KMS-11 (cell line): ENCODE measurements around the gene KLHL35.

Experiments used
- H2AFZ ChIP-seq: fragments of 200-600 bp; sonication (generic); 2 replicates; pipeline ENCODE4 v1.6.1; 2016; ENCODE audit warnings: antibody characterized with exemption, mixed run types, low read depth
- H3K27ac ChIP-seq: fragments of 200-600 bp; sonication (generic); 2 replicates; pipeline ENCODE4 v1.6.1; 2016; ENCODE audit warnings: mild to moderate bottlenecking, mixed run types
- H3K27me3 ChIP-seq: fragments of 200-600 bp; sonication (generic); 2 replicates; pipeline ENCODE4 v1.6.1; 2017; ENCODE audit warnings: mild to moderate bottlenecking, low read depth, mixed run types, moderate library complexity; ENCODE audit not compliant: insufficient read depth
- H3K36me3 ChIP-seq: fragments of 200-600 bp; sonication (generic); 2 replicates; pipeline ENCODE4 v1.6.1; 2017; ENCODE audit warnings: mild to moderate bottlenecking, mixed run types; ENCODE audit not compliant: insufficient read depth
- H3K4me1 ChIP-seq: fragments of 200-600 bp; sonication (generic); 2 replicates; pipeline ENCODE4 v1.6.1; 2016; ENCODE audit warnings: mild to moderate bottlenecking, low read depth, mixed run types; ENCODE audit not compliant: poor library complexity, severe bottlenecking
- H3K4me2 ChIP-seq: fragments of 200-600 bp; sonication (generic); 2 replicates; pipeline ENCODE4 v1.7.0; 2016; ENCODE audit warnings: mild to moderate bottlenecking, mixed run types
- H3K4me3 ChIP-seq: fragments of 200-600 bp; sonication (generic); IDR thresholded peaks from 2 replicates; pipeline ENCODE4 v1.6.1; 2017; ENCODE audit warnings: low read depth, low read length, mixed read lengths; ENCODE audit not compliant: insufficient read depth
- H3K79me2 ChIP-seq: fragments of 200-600 bp; sonication (generic); 2 replicates; pipeline ENCODE4 v1.6.1; 2016; ENCODE audit warnings: low read depth, mixed run types; ENCODE audit not compliant: insufficient read depth
- H3K9ac ChIP-seq: fragments of 200-600 bp; sonication (generic); 2 replicates; pipeline ENCODE4 v1.6.1; 2016; ENCODE audit warnings: mild to moderate bottlenecking, mixed run types
- H4K20me1 ChIP-seq: fragments of 200-600 bp; sonication (generic); 2 replicates; pipeline ENCODE4 v1.6.1; 2016; ENCODE audit warnings: mild to moderate bottlenecking, mixed run types; ENCODE audit not compliant: insufficient read depth
- TF ChIP-seq, protein P1 (sequence below): fragments of 200-600 bp; sonication (generic); conservative IDR thresholded peaks from 2 replicates; pipeline ENCODE4 v1.6.1; 2017; ENCODE audit warnings: low read depth, mild to moderate bottlenecking, antibody characterized with exemption, low read length, moderate library complexity, mixed read lengths

The KLHL35 gene

DNA sequence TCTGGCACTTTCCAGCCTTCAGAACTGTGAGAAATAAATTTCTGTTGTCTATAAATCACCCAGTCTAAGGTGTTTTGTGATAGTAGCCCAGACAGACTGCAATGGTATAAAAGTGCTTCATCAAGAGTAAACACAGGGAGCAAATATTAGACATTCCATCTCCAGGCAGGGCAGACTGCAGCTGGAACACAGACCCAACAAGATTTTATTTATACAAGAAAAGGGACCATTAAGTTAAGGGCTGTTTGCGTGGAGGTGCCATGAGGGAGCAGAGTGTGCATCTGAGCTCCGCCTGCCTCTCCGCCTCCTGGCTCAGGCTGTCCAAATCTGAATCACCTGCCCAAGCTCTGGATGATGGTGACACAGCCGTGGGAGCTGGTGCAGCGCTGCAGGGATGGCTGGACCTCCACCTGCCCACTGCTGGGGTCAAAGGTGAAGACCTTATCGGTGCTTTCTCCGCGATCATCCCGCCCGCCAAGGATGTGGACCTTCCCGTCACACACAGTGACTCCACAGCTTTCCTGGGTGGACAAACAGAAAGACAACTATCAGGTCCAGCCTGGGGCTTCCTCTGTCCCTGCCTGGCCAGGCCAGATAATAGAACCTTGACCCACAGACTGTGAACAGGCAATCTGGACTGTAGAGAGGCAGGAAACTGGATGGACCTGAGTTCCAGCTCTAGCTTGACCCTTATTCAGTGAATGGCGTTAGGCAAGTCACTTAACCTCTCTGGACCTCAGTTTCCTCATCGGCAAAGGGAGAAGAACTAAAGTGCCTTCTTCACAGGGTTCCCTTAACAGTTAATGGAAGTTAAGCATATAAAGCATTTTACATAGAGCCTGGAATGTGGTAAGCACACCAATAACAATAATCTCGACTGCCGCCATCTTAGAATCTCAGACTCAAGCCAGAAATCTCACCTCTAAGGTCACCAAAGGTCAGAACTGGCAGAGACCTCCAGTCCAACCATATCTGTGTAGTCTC is 10.5 kb downstream of the KLHL35 start:
- H3K27ac ChIP-seq = no peak overlapping the region
- H3K4me1 ChIP-seq = no peaks in the 10 kb centered on the region
- H3K79me2 ChIP-seq = no peaks in the 10 kb centered on the region
- H3K36me3 ChIP-seq = no peaks in the 10 kb centered on the region
- no peak overlapping the region for H3K9ac ChIP-seq
- no peak overlapping the region for H3K4me3 ChIP-seq
- no peaks in the 10 kb centered on the region for H3K27me3 ChIP-seq
- no peak overlapping the region for H2AFZ ChIP-seq
- H4K20me1 ChIP-seq = no peaks in the 10 kb centered on the region
- TF ChIP-seq, protein P1, sequence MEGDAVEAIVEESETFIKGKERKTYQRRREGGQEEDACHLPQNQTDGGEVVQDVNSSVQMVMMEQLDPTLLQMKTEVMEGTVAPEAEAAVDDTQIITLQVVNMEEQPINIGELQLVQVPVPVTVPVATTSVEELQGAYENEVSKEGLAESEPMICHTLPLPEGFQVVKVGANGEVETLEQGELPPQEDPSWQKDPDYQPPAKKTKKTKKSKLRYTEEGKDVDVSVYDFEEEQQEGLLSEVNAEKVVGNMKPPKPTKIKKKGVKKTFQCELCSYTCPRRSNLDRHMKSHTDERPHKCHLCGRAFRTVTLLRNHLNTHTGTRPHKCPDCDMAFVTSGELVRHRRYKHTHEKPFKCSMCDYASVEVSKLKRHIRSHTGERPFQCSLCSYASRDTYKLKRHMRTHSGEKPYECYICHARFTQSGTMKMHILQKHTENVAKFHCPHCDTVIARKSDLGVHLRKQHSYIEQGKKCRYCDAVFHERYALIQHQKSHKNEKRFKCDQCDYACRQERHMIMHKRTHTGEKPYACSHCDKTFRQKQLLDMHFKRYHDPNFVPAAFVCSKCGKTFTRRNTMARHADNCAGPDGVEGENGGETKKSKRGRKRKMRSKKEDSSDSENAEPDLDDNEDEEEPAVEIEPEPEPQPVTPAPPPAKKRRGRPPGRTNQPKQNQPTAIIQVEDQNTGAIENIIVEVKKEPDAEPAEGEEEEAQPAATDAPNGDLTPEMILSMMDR = no peak
- no peak overlapping the region for H3K4me2 ChIP-seq

DNA sequence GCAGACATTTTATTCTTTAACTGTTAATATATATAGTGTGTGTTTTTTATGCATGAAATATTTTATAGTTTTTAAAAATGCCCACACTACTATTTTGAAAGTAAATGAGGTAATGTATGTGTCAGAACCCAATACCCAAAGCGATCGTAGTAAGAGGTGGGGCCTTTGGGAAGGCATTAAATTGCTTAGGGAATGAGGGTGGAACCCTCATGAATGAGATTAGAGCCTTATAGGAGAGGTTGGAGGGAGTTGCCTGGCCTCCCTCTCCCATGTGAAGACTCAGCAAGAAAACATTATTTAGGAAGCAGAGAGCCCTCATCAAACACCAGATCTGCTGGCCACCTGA is 11.1 kb downstream of the KLHL35 start:
- H3K27ac ChIP-seq = no peak overlapping the region
- H3K79me2 ChIP-seq = no peaks in the 10 kb centered on the region
- no peak overlapping the region for H3K4me3 ChIP-seq
- H2AFZ ChIP-seq = no peak overlapping the region
- H4K20me1 ChIP-seq = no peaks in the 10 kb centered on the region
- H3K36me3 ChIP-seq = no peaks in the 10 kb centered on the region
- H3K4me1 ChIP-seq = no peaks in the 10 kb centered on the region
- TF ChIP-seq, protein P1 = no peak
- H3K9ac ChIP-seq = no peak overlapping the region
- H3K4me2 ChIP-seq = no peak overlapping the region
- H3K27me3 ChIP-seq = no peaks in the 10 kb centered on the region

DNA sequence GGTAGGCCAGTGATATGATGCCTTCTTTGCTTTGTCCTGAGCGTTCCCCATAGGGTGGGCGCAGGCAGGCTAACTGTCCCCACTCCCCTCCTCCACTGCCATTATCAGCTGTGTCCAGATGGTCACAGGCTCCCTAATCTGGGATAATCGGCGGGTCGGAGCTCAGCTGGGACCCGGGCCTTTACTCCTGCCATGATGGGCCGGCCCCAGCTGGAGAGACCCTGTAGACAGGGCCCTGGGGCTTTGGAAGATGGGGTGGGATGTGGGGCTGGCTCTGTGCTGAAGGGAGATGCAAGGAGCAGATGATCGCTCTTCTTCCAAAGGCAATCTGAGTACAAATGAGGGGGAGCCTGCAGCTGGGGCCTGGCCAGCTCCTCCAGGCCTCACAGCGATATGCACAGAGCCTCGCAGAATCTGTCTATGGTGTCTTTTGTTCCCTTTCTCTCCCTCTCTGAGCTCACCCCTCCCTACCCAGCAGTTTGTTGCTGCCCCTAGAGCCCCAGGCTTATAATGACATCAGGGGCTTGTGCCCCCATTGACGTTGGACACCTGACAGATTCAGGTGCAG is 11.9 kb downstream of the KLHL35 start:
- TF ChIP-seq, protein P1 = no peak
- Histone ChIP-seq H3K4me3 (no peak overlapping the region), H3K4me1 (no peaks in the 10 kb centered on the region), H3K79me2 (no peaks in the 10 kb centered on the region), H3K27me3 (no peaks in the 10 kb centered on the region), H3K27ac (no peak overlapping the region), H3K36me3 (no peaks in the 10 kb centered on the region), H4K20me1 (no peaks in the 10 kb centered on the region), H3K4me2 (no peak overlapping the region), H3K9ac (no peak overlapping the region), H2AFZ (no peak overlapping the region)

DNA sequence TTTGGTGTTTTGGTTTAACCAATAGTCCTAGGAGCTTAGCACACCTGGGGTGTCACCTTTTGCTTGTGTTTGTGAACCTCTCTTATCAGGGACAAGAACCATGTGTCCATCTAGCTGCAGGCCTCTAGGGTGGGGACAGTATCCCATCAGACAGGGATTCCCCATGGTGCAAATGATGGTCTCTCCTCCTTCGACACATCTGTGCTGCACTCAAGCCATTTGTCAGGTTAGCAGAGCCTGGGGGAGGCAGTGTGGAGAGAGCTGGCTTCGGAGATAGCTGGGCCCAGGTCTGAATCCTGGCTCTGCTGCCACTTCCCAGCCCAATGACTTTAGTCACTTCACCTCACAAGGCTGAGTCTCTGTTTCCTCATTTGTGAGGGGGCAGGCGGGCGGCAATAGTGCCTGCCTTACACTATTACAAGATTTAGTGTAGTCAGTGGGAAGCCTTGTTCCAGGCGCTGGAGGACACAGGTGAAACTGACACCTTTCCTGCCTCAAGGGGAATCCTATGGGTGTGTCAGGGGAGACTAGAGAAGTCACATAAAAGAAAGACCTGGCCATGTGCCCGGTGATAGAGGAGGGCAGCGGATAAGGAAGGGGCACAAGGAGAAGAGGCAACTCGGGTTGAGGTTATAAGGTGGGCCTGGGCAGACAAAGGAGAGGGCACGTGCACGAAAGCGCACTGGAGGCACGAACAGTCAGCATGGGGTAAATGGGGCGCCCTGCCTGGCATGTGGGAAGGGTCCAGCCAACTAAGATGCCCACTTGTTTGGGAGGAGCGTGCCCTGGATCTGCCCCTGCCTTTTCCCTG is 12.6 kb downstream of the KLHL35 start:
- H3K9ac ChIP-seq = no peak overlapping the region
- no peaks in the 10 kb centered on the region for H3K27me3 ChIP-seq
- no peaks in the 10 kb centered on the region for H4K20me1 ChIP-seq
- no peak overlapping the region for H2AFZ ChIP-seq
- no peaks in the 10 kb centered on the region for H3K36me3 ChIP-seq
- H3K4me2 ChIP-seq = no peak overlapping the region
- H3K79me2 ChIP-seq = no peaks in the 10 kb centered on the region
- no peaks in the 10 kb centered on the region for H3K4me1 ChIP-seq
- no peak overlapping the region for H3K27ac ChIP-seq
- H3K4me3 ChIP-seq = no peak overlapping the region
- TF ChIP-seq, protein P1 = no peak
